HepG2 (cell line): ENCODE data around the gene SFTA2. TPM values are rescaled to one million over a fixed set of nuclear protein-coding genes. Genes with fewer than 3 reads are reported as not detected.

Experiments
- ASH2L ChIP-seq: fragments of 300-600, 200-600 bp; sonication (generic); IDR thresholded peaks from 2 replicates; pipeline ENCODE4 v1.7.0; 2017; ENCODE audit warnings: low read depth, mild to moderate bottlenecking, moderate library complexity, mixed read lengths, low read length; ENCODE audit not compliant: insufficient read length
- CEBPB ChIP-seq: IDR thresholded peaks from 2 replicates; pipeline ENCODE4 v1.6.1; 2011; ENCODE audit warnings: low read depth, low read length, improper control_type of control experiment, borderline replicate concordance
- DR1 ChIP-seq: sonication (generic); formaldehyde crosslinking; IDR thresholded peaks from 2 replicates; pipeline ENCODE4 v1.8.0; 2021; ENCODE audit warnings: mild to moderate bottlenecking, missing genetic modification reagents, inconsistent platforms
- EED ChIP-seq: sonication (generic); formaldehyde crosslinking; IDR thresholded peaks from 2 replicates; pipeline ENCODE4 v1.5.0; 2020; ENCODE audit warnings: mild to moderate bottlenecking, missing genetic modification reagents
- MTA3 ChIP-seq: sonication (generic); formaldehyde crosslinking; IDR thresholded peaks from 2 replicates; pipeline ENCODE4 v1.4.0; 2020; ENCODE audit warnings: missing genetic modification reagents
- RFX1 ChIP-seq: fragments of 450-650 bp; IDR thresholded peaks from 2 replicates; pipeline ENCODE4 v1.6.1; 2017
- SMARCC2 ChIP-seq: fragments of 450-650 bp; IDR thresholded peaks from 2 replicates; pipeline ENCODE4 v1.6.1; 2017; ENCODE audit warnings: antibody characterized with exemption, mild to moderate bottlenecking
- TCF7L2 ChIP-seq: IDR thresholded peaks from 2 replicates; pipeline ENCODE4 v1.6.1; 2011; ENCODE audit warnings: mild to moderate bottlenecking, low read depth, low read length, moderate library complexity
- TEAD3 ChIP-seq: optimal IDR thresholded peaks from 2 replicates; pipeline ENCODE3; 2016; ENCODE audit warnings: borderline replicate concordance
- TOPORS ChIP-seq: sonication (generic); formaldehyde crosslinking; IDR thresholded peaks from 2 replicates; pipeline ENCODE4 v1.8.0; 2023; ENCODE audit warnings: mild to moderate bottlenecking, missing genetic modification reagents
- XRCC5 ChIP-seq: fragments of 200-400 bp; formaldehyde crosslinking; optimal IDR thresholded peaks from 2 replicates; pipeline ENCODE3; 2017; ENCODE audit warnings: mild to moderate bottlenecking, low read length
- ZBTB7A ChIP-seq: sonication (generic); formaldehyde crosslinking; IDR thresholded peaks from 2 replicates; pipeline ENCODE4 v1.8.0; 2022; ENCODE audit warnings: mild to moderate bottlenecking, missing genetic modification reagents
- ZNF629 ChIP-seq: sonication (generic); formaldehyde crosslinking; conservative IDR thresholded peaks from 2 replicates; pipeline ENCODE4 v1.5.0; 2020; ENCODE audit warnings: missing genetic modification reagents
- ZNF766 ChIP-seq: sonication (generic); formaldehyde crosslinking; IDR thresholded peaks from 2 replicates; pipeline ENCODE4 v1.5.0; 2020; ENCODE audit warnings: missing genetic modification reagents, borderline replicate concordance
- ZNF841 ChIP-seq: sonication (generic); formaldehyde crosslinking; IDR thresholded peaks from 2 replicates; pipeline ENCODE4 v1.8.1; 2023; ENCODE audit warnings: missing genetic modification reagents, borderline replicate concordance
- polyA plus RNA-seq, 8 experiments: library from polyadenylated mRNA; depleted of rRNA in 3 of 8; stranded (reverse) in 7 of 8; unstranded in 1 of 8; fragments of >200 nt; fragmentation: Illumina TruSeq in 4 of 8; extraction: Trizol in 4 of 8; gene quantifications; 2 replicates each; pipeline versions ENCODE4 v1.2.1 to v1.2.3, GENCODE V29; 2011 to 2016; ENCODE audit warnings: low read depth in 4 of 8, missing spikeins in 1 of 8, mixed read lengths in 1 of 8; ENCODE audit not compliant: insufficient read depth in 1 of 8
- total RNA-seq, 5 experiments: library from RNA; depleted of rRNA; stranded (reverse); fragments of >200 nt; fragmentation: Illumina TruSeq; extraction: Trizol; gene quantifications; 2 replicates each; pipeline ENCODE4 v1.2.3, GENCODE V29; 2016; ENCODE audit warnings: low read depth in 1 of 5
- TF ChIP-seq, protein P1 (sequence below): sonication (generic); formaldehyde crosslinking; IDR thresholded peaks from 2 replicates; pipeline ENCODE4 v1.4.0; 2020; ENCODE audit warnings: missing genetic modification reagents
- TF ChIP-seq, protein P2 (sequence below): sonication (generic); formaldehyde crosslinking; IDR thresholded peaks from 2 replicates; pipeline ENCODE4 v1.4.0; 2020; ENCODE audit warnings: missing genetic modification reagents
- TF ChIP-seq, protein P3 (sequence below): sonication (generic); formaldehyde crosslinking; IDR thresholded peaks from 2 replicates; pipeline ENCODE4 v1.5.1; 2020; ENCODE audit warnings: missing genetic modification reagents, mild to moderate bottlenecking, borderline replicate concordance
- TF ChIP-seq, protein P4 (sequence below): sonication (generic); formaldehyde crosslinking; IDR thresholded peaks from 2 replicates; pipeline ENCODE4 v1.5.0; 2020; ENCODE audit warnings: missing genetic modification reagents

SFTA2 gene
- total and polyA plus RNA-seq, 2 of the 13 experiments (the other 11 are each of a cell fraction or from before 2014, with no cell fraction given) = not detected

DNA sequence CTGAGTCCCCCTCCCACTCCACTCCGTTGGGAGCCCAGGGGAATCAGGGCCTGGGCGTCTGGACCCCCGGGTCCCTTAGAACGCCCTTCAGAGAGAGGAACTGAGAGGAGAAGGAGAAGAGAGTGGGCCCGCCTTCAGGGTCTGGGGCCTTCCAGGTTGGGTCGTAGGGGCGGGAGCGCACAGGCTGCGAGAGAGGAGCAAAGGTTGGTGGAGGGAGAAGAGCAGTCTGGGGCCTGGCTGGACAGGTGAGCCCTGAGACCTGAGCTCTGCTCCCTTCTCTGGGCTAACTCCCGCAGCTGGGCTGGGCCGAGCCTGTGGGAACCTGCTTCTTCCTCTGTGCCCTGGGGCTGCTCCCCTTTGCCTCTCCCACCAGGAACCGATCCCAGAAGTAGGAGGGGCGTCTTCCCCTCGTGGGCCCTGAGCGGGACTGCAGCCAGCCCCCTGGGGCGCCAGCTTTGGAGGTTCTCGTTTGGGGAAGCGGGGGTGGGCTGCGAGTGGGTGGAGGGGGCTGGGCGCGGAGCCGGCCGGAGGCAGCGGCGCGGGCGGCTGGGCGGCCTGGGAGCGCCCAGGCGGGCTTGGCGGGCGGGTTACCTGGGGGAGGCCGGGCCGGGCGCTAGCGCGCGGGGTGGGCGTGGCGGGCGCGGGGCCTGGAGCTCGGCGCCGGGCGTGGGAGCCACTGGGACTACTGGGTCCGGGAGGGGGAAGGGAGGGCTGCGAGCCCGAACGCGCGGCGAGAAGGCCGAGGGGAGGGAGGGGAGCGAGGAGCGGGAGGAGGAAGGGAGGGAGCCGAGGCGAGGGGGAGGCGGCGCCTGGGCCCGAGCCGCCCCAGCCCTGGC is 48.1 kb downstream of the SFTA2 start, which contains the start of gene DDR1 (continued):
- TF ChIP-seq, protein P1, sequence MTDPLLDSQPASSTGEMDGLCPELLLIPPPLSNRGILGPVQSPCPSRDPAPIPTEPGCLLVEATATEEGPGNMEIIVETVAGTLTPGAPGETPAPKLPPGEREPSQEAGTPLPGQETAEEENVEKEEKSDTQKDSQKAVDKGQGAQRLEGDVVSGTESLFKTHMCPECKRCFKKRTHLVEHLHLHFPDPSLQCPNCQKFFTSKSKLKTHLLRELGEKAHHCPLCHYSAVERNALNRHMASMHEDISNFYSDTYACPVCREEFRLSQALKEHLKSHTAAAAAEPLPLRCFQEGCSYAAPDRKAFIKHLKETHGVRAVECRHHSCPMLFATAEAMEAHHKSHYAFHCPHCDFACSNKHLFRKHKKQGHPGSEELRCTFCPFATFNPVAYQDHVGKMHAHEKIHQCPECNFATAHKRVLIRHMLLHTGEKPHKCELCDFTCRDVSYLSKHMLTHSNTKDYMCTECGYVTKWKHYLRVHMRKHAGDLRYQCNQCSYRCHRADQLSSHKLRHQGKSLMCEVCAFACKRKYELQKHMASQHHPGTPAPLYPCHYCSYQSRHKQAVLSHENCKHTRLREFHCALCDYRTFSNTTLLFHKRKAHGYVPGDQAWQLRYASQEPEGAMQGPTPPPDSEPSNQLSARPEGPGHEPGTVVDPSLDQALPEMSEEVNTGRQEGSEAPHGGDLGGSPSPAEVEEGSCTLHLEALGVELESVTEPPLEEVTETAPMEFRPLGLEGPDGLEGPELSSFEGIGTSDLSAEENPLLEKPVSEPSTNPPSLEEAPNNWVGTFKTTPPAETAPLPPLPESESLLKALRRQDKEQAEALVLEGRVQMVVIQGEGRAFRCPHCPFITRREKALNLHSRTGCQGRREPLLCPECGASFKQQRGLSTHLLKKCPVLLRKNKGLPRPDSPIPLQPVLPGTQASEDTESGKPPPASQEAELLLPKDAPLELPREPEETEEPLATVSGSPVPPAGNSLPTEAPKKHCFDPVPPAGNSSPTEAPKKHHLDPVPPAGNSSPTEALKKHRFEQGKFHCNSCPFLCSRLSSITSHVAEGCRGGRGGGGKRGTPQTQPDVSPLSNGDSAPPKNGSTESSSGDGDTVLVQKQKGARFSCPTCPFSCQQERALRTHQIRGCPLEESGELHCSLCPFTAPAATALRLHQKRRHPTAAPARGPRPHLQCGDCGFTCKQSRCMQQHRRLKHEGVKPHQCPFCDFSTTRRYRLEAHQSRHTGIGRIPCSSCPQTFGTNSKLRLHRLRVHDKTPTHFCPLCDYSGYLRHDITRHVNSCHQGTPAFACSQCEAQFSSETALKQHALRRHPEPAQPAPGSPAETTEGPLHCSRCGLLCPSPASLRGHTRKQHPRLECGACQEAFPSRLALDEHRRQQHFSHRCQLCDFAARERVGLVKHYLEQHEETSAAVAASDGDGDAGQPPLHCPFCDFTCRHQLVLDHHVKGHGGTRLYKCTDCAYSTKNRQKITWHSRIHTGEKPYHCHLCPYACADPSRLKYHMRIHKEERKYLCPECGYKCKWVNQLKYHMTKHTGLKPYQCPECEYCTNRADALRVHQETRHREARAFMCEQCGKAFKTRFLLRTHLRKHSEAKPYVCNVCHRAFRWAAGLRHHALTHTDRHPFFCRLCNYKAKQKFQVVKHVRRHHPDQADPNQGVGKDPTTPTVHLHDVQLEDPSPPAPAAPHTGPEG = no peak
- TF ChIP-seq, protein P2, sequence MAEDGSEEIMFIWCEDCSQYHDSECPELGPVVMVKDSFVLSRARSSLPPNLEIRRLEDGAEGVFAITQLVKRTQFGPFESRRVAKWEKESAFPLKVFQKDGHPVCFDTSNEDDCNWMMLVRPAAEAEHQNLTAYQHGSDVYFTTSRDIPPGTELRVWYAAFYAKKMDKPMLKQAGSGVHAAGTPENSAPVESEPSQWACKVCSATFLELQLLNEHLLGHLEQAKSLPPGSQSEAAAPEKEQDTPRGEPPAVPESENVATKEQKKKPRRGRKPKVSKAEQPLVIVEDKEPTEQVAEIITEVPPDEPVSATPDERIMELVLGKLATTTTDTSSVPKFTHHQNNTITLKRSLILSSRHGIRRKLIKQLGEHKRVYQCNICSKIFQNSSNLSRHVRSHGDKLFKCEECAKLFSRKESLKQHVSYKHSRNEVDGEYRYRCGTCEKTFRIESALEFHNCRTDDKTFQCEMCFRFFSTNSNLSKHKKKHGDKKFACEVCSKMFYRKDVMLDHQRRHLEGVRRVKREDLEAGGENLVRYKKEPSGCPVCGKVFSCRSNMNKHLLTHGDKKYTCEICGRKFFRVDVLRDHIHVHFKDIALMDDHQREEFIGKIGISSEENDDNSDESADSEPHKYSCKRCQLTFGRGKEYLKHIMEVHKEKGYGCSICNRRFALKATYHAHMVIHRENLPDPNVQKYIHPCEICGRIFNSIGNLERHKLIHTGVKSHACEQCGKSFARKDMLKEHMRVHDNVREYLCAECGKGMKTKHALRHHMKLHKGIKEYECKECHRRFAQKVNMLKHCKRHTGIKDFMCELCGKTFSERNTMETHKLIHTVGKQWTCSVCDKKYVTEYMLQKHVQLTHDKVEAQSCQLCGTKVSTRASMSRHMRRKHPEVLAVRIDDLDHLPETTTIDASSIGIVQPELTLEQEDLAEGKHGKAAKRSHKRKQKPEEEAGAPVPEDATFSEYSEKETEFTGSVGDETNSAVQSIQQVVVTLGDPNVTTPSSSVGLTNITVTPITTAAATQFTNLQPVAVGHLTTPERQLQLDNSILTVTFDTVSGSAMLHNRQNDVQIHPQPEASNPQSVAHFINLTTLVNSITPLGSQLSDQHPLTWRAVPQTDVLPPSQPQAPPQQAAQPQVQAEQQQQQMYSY = no peak
- TF ChIP-seq ZNF629 (CRISPR knock-in tag) (no peak), TOPORS (CRISPR knock-in tag) (no peak), ASH2L (no peak), RFX1 (no peak), CEBPB (no peak), SMARCC2 (no peak), ZNF841 (CRISPR knock-in tag) (no peak), DR1 (CRISPR knock-in tag) (no peak), ZNF766 (CRISPR knock-in tag) (no peak), TEAD3 (CRISPR knock-in tag) (no peak), EED (peak; percentile 72; the same call in 1 of the 2 replicates), TCF7L2 (no peak), XRCC5 (peak; percentile 3), ZBTB7A (peak; percentile 44; the same call in 1 of the 2 replicates), MTA3 (no peak)
- TF ChIP-seq, protein P3, sequence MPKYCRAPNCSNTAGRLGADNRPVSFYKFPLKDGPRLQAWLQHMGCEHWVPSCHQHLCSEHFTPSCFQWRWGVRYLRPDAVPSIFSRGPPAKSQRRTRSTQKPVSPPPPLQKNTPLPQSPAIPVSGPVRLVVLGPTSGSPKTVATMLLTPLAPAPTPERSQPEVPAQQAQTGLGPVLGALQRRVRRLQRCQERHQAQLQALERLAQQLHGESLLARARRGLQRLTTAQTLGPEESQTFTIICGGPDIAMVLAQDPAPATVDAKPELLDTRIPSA = no peak
- TF ChIP-seq, protein P4, sequence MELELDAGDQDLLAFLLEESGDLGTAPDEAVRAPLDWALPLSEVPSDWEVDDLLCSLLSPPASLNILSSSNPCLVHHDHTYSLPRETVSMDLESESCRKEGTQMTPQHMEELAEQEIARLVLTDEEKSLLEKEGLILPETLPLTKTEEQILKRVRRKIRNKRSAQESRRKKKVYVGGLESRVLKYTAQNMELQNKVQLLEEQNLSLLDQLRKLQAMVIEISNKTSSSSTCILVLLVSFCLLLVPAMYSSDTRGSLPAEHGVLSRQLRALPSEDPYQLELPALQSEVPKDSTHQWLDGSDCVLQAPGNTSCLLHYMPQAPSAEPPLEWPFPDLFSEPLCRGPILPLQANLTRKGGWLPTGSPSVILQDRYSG = no peak
